ENCODE data around the gene HHAT. TPM values are rescaled to one million over a fixed set of nuclear protein-coding genes. Genes with fewer than 3 reads are reported as not detected.
A peak's percentile ranks its signal among the peaks of the same experiment; 100 is the strongest.

The HHAT gene
- total and polyA plus RNA-seq, 8 donors, result under 0.01 to 5.8 (median 1.6) TPM

GRCh38 chr1:210294999-210295745 lies 33.5 kb upstream of the HHAT start:
- Histone ChIP-seq H3K27me3 (peaks cover 0 to 11% (median 6%) of the 10 kb centered on the region in 3 donors), H3K4me1 (peaks cover 15 to 43% (median 37%) of the 10 kb centered on the region in 4 donors), H3K9me3 (no peaks in the 10 kb centered on the region), H3K36me3 (no peaks in the 10 kb centered on the region), H3K4me3 (no peak overlapping the region), H3K27ac (peak overlapping the region in 3 of 5 donors; percentile 21 to 58 (median 42))
- intact Hi-C loops (cut with DNase I; ENCODE audit: low total_unique reads), result no loop called here
- TF ChIP-seq POLR2AphosphoS5 (IDR thresholded peaks at IDR 0.05), result no peak
- no peak for TF ChIP-seq CTCF (IDR thresholded peaks at IDR 0.05)
- TF ChIP-seq POLR2A (IDR thresholded peaks at IDR 0.05), result no peak
- TF ChIP-seq EP300 (IDR thresholded peaks at IDR 0.05), result no peak
- DNase-seq, result peak in 1 of 2 donors; percentile 75
- WGBS, 5 donors, result 56 to 73% (median 66%) methylated on average over 10 of the region's 10 CpGs

DNA sequence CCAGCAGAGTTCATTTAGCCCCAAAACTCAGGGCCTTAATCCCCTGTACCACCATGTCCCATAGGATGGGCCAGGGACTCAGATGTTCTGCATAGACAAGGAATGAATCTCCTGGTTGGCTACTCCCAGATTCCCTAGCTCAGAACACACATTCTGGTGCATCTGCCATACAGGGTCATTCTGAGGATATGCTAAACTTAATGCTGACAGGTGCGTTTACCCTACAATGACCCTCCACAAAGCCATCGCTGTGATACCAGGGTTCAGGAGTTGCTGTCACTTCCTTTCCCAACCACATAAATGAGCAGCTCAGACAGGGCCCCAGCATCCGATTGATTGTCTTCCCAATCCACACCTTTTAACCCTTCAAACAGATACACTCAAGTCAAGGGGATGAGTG lies 32.0 kb upstream of the HHAT start:
- H3K4me1 ChIP-seq, result peaks cover 15 to 54% (median 40%) of the 10 kb centered on the region in 4 donors
- no peak for TF ChIP-seq POLR2A (IDR thresholded peaks at IDR 0.05)
- no peak for TF ChIP-seq CTCF (IDR thresholded peaks at IDR 0.05)
- no peak for TF ChIP-seq EP300 (IDR thresholded peaks at IDR 0.05)
- no peak for TF ChIP-seq POLR2AphosphoS5 (IDR thresholded peaks at IDR 0.05)
- WGBS, 5 donors, result 91 to 96% (median 93%) methylated on average over 3 of the region's 3 CpGs

GRCh38 chr1:210298296-210298695 lies 30.4 kb upstream of the HHAT start:
- no peaks in the 10 kb centered on the region for H3K36me3 ChIP-seq
- TF ChIP-seq POLR2A (IDR thresholded peaks at IDR 0.05) (no peak), CTCF (IDR thresholded peaks at IDR 0.05) (no peak), EP300 (IDR thresholded peaks at IDR 0.05) (no peak), POLR2AphosphoS5 (IDR thresholded peaks at IDR 0.05) (no peak)
- intact Hi-C loops (cut with DNase I; ENCODE audit: low total_unique reads), result no loop called here
- H3K9me3 ChIP-seq, result no peaks in the 10 kb centered on the region
- WGBS, 5 donors, result 78 to 95% (median 89%) methylated on average over 7 of the region's 7 CpGs
- H3K4me3 ChIP-seq, result no peak overlapping the region
- H3K27me3 ChIP-seq, result no peaks in the 10 kb centered on the region
- no peak overlapping the region for H3K27ac ChIP-seq
- DNase-seq, result no peak
- H3K4me1 ChIP-seq, result peaks cover 0 to 46% (median 31%) of the 10 kb centered on the region in 4 donors

More for the DNA sequence above, 32.0 kb upstream of the HHAT start:
- Histone ChIP-seq H3K9me3 (no peaks in the 10 kb centered on the region), H3K27me3 (peaks cover 0 to 11% (median 6%) of the 10 kb centered on the region in 3 donors), H3K36me3 (no peaks in the 10 kb centered on the region), H3K4me3 (no peak overlapping the region), H3K27ac (no peak overlapping the region)
- intact Hi-C loops (cut with DNase I; ENCODE audit: low total_unique reads), result no loop called here
- no peak for DNase-seq

GRCh38 chr1:210298936-210299335 lies 29.8 kb upstream of the HHAT start:
- Histone ChIP-seq H3K27me3 (no peaks in the 10 kb centered on the region), H3K4me1 (peaks cover 0 to 39% (median 25%) of the 10 kb centered on the region in 4 donors), H3K36me3 (no peaks in the 10 kb centered on the region), H3K9me3 (no peaks in the 10 kb centered on the region), H3K27ac (no peak overlapping the region), H3K4me3 (no peak overlapping the region)
- TF ChIP-seq POLR2A (IDR thresholded peaks at IDR 0.05), result no peak
- no peak for TF ChIP-seq POLR2AphosphoS5 (IDR thresholded peaks at IDR 0.05)
- no peak for TF ChIP-seq CTCF (IDR thresholded peaks at IDR 0.05)
- no peak for TF ChIP-seq EP300 (IDR thresholded peaks at IDR 0.05)
- DNase-seq, result no peak
- intact Hi-C loops (cut with DNase I; ENCODE audit: low total_unique reads), result no loop called here

All from stomach (tissue), 9 donors.